B cell (primary cell): ENCODE data around the gene SCRT2. TPM values are rescaled to one million over a fixed set of nuclear protein-coding genes. Genes with fewer than 3 reads are reported as not detected.

Experiments
- ATAC-seq: fragments of 200-7000 bp; cut with Tn5 transposase; one replicate; pipeline ENCODE4 v1.10.0; 2021; ENCODE audit warnings: low read depth, mild to moderate bottlenecking, moderate number of reproducible peaks, moderate library complexity
- CTCF ChIA-PET: fragments of 350-600 bp; sonication (Branson Sonifier 250); formaldehyde crosslinking; loops from one replicate; lab custom pipeline; 2021; ENCODE audit warnings: antibody characterized with exemption, inconsistent platforms; lab: Charles Lee
- POLR2A ChIA-PET: fragments of 350-600 bp; sonication (Branson Sonifier 250); formaldehyde crosslinking; loops from one replicate; lab custom pipeline; 2021; ENCODE audit warnings: antibody characterized with exemption; lab: Charles Lee
- DNase-seq: peaks from one replicate; pipeline ENCODE4 v3.0.0; 2013
- H2AFZ ChIP-seq: 2 replicates; pipeline ENCODE4 v1.6.1; 2012; ENCODE audit warnings: mild to moderate bottlenecking, low read depth, low read length; ENCODE audit not compliant: insufficient read depth, poor library complexity, severe bottlenecking
- H3K27ac ChIP-seq, 2 donors: 1 replicate in 1 of 2; 2 replicates in 1 of 2; pipeline ENCODE4 v1.5.1; 2012 to 2013; ENCODE audit warnings: low read length in 2 of 2, mild to moderate bottlenecking in 2 of 2, moderate library complexity in 1 of 2
- H3K27me3 ChIP-seq, 4 experiments: fragments of 200-600 bp in 1 of 4; sonication (generic) in 1 of 4; replicated peaks in 1 of 4; 1 replicate in 2 of 4; 2 replicates in 2 of 4; pipeline versions ENCODE4 v1.6.1 to v1.7.0; 2013 to 2016; ENCODE audit warnings: low read length in 3 of 4, mild to moderate bottlenecking in 2 of 4, mixed read lengths in 1 of 4, moderate library complexity in 1 of 4; ENCODE audit not compliant: insufficient read depth in 4 of 4, control insufficient read depth in 3 of 4; ENCODE audit errors: control extremely low read depth in 1 of 4
- H3K36me3 ChIP-seq, 2 experiments: replicated peaks in 1 of 2; 1 replicate in 1 of 2; 2 replicates in 1 of 2; pipeline versions ENCODE4 v1.6.1 to v1.7.1; 2013; ENCODE audit warnings: low read length in 1 of 2; ENCODE audit not compliant: insufficient read depth in 2 of 2, control insufficient read depth in 1 of 2; ENCODE audit errors: control extremely low read depth in 1 of 2, extremely low read depth in 1 of 2
- H3K4me1 ChIP-seq, 2 donors: fragments of 200-600 bp in 1 of 2; sonication (generic) in 1 of 2; 1 replicate in 1 of 2; 2 replicates in 1 of 2; pipeline versions ENCODE4 v1.5.1 to v1.6.1; 2013 to 2017; ENCODE audit warnings: low read length in 2 of 2; ENCODE audit not compliant: control insufficient read depth in 2 of 2, insufficient read depth in 2 of 2
- H3K4me2 ChIP-seq: replicated peaks from 2 replicates; pipeline ENCODE3; 2012; ENCODE audit warnings: mild to moderate bottlenecking, low read depth, low read length; ENCODE audit not compliant: poor library complexity, severe bottlenecking
- H3K4me3 ChIP-seq, 5 experiments: fragments of 200-600 bp in 1 of 5; sonication (generic) in 1 of 5; 1 replicate in 3 of 5; 2 replicates in 2 of 5; pipeline versions ENCODE4 v1.5.1 to v1.7.0; 2011 to 2016; ENCODE audit warnings: low read length in 4 of 5, mild to moderate bottlenecking in 4 of 5, low read depth in 2 of 5, control low read depth in 1 of 5, moderate library complexity in 1 of 5; ENCODE audit not compliant: insufficient read depth in 1 of 5; ENCODE audit errors: control extremely low read depth in 1 of 5, extremely low read depth in 1 of 5
- H3K79me2 ChIP-seq: fragments of 200-600 bp; sonication (generic); one replicate; pipeline ENCODE4 v1.6.0; 2016; ENCODE audit warnings: low read length; ENCODE audit not compliant: control insufficient read depth, insufficient read depth
- H3K9ac ChIP-seq: fragments of 200-600 bp; sonication (generic); 2 replicates; pipeline ENCODE4 v1.6.1; 2017; ENCODE audit warnings: mild to moderate bottlenecking, low read length, moderate library complexity
- H3K9me3 ChIP-seq, 3 donors: one replicate each; pipeline versions ENCODE4 v1.6.1 to v1.7.1; 2013; ENCODE audit warnings: low read length in 2 of 3; ENCODE audit not compliant: control insufficient read depth in 2 of 3, insufficient read depth in 1 of 3; ENCODE audit errors: control extremely low read depth in 1 of 3
- H4K20me1 ChIP-seq: 2 replicates; pipeline ENCODE4 v1.6.0; 2012; ENCODE audit warnings: mild to moderate bottlenecking, low read length; ENCODE audit not compliant: insufficient read depth, control insufficient read depth, poor library complexity, severe bottlenecking
- H3K27ac Mint-ChIP-seq: one replicate; pipeline ENCODE4 v1.8.0; 2021; ENCODE audit warnings: mixed read lengths
- H3K27me3 Mint-ChIP-seq: one replicate; pipeline ENCODE4 v1.8.0; 2021; ENCODE audit warnings: mixed read lengths
- H3K4me1 Mint-ChIP-seq: one replicate; pipeline ENCODE4 v1.8.0; 2021; ENCODE audit warnings: mixed read lengths
- H3K4me3 Mint-ChIP-seq: one replicate; pipeline ENCODE4 v1.8.0; 2021; ENCODE audit warnings: mixed read lengths
- H3K9me3 Mint-ChIP-seq: one replicate; pipeline ENCODE4 v1.8.0; 2022; ENCODE audit warnings: mixed read lengths; ENCODE audit not compliant: insufficient read depth
- CTCF ChIP-seq: fragments of 200-600 bp; IDR thresholded peaks from one replicate; pipeline ENCODE4 v1.8.0; 2022; ENCODE audit warnings: antibody characterized with exemption, mild to moderate bottlenecking
- EZH2 ChIP-seq: IDR thresholded peaks from 2 replicates; pipeline ENCODE4 v1.6.1; 2012; ENCODE audit warnings: borderline replicate concordance, low read depth, mild to moderate bottlenecking, moderate library complexity, low read length; ENCODE audit not compliant: insufficient read depth, poor library complexity, severe bottlenecking
- WGBS: methylation state at CpG from one replicate; pipeline ENCODE4 v1.1.5; 2013; ENCODE audit warnings: missing lambda C conversion rate; ENCODE audit not compliant: insufficient coverage; 5-methylcytosine and 5-hydroxymethylcytosine counted together
- intact Hi-C: fragments of 100-400 bp; cut with micrococcal nuclease; formaldehyde crosslinking; loops from one replicate; pipeline ENCODE4 v1.10.0; 2022
- polyA plus RNA-seq: library from polyadenylated mRNA; depleted of rRNA; stranded (reverse); fragments of >200 nt; gene quantifications from 2 replicates; pipeline ENCODE4 v1.2.3, GENCODE V29; 2012
- total RNA-seq, 2 donors: library from RNA; stranded (reverse); fragments of 120-200 nt in 1 of 2; gene quantifications; 1 replicate in 1 of 2; 2 replicates in 1 of 2; pipeline versions ENCODE4 v1.2.3 to v1.2.4, GENCODE V29; 2013 to 2022

SCRT2 gene
- total and polyA plus RNA-seq, 2 donors (not counting 1 experiment from before 2014, with no cell fraction given) = not detected

DNA sequence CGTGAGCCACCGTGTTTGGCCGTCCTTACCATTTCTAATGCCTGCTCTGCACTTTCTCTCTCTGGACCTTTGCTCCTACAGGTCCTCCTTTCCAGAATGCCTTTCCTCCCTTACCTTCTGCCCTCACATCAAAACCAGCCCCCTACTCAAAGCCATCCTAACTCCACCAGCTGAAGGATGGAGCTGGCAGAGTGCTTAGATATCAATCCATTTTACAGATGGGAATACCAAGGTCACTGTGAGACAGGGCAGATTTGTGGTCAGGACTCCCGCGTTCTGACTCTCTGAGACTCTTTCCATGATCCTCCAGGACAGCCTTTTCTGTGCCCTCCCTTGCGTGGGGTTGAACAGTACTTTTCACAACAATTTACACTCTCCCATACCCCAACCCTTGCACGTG lies 41.7 kb upstream of the SCRT2 start:
- Histone ChIP-seq H3K79me2 (no peaks in the 10 kb centered on the region), H3K4me1 (no peaks in the 10 kb centered on the region), H3K27ac (no peak overlapping the region), H4K20me1 (no peaks in the 10 kb centered on the region), H3K27me3 (peaks cover 0 to 12% (median under 1%) of the 10 kb centered on the region in 4 experiments), H3K4me2 (no peak overlapping the region), H3K9me3 (peaks cover 0 to 8% (median 5%) of the 10 kb centered on the region in 3 donors), H3K36me3 (no peaks in the 10 kb centered on the region), H3K4me3 (no peak overlapping the region), H2AFZ (no peak overlapping the region), H3K9ac (no peak overlapping the region)
- DNase-seq = no peak
- Mint-ChIP-seq H3K4me1 (no peaks in the 10 kb centered on the region), H3K27ac (no peak overlapping the region), H3K27me3 (peaks cover 32% of the 10 kb centered on the region), H3K4me3 (no peak overlapping the region), H3K9me3 (peaks cover 5% of the 10 kb centered on the region)
- intact Hi-C loops = no loop called here
- ChIA-PET CTCF (no interaction called here), POLR2A (no interaction called here)
- ATAC-seq = no peak
- TF ChIP-seq EZH2 = no peak
- no peak for TF ChIP-seq CTCF
- WGBS = 83% methylated on average over 6 of the region's 7 CpGs

DNA sequence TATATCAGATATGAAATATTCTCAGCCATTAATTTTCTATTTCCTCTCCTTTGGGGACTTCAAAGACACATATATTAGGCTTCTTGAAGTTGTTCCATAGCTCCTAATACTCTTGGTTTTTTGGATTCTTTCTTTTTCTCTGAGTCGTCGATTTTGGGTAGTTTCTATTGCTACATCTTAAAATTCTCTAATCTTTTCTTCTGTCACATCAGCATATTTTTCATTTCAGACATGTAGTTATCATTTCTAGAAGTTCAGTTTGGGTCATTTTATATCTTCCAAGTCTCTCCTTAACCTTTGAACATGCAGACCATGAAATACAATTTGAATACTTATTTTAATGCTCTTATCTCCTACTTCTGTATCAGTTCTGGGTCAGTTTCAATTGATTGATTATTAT lies 38.9 kb upstream of the SCRT2 start:
- H3K27me3 Mint-ChIP-seq = peaks cover 35% of the 10 kb centered on the region
- no CpG with 5 or more reads among the region's 2 CpGs for WGBS

More for the DNA sequence above, 38.9 kb upstream of the SCRT2 start:
- no peak for ATAC-seq
- POLR2A ChIA-PET = no interaction called here
- TF ChIP-seq EZH2 (no peak), CTCF (no peak)
- Histone ChIP-seq H3K27ac (no peak overlapping the region), H3K4me3 (no peak overlapping the region), H3K36me3 (no peaks in the 10 kb centered on the region), H3K79me2 (no peaks in the 10 kb centered on the region), H3K4me1 (no peaks in the 10 kb centered on the region), H3K9ac (no peak overlapping the region), H3K9me3 (peaks cover 0 to 8% (median 5%) of the 10 kb centered on the region in 3 donors), H4K20me1 (no peaks in the 10 kb centered on the region), H3K27me3 (peaks cover 0 to 20% (median 7%) of the 10 kb centered on the region in 4 experiments), H2AFZ (no peak overlapping the region), H3K4me2 (no peak overlapping the region)
- CTCF ChIA-PET = no interaction called here
- Mint-ChIP-seq H3K27ac (no peak overlapping the region), H3K4me3 (no peak overlapping the region), H3K4me1 (no peaks in the 10 kb centered on the region), H3K9me3 (peaks cover 5% of the 10 kb centered on the region)
- intact Hi-C loops = no loop called here
- DNase-seq = no peak
